ENCODE measurements around the gene FAM90A1.
"Not testable (repeated sequence)": the region's sequence is repeated elsewhere in the genome, so short reads cannot be mapped to it uniquely, and the experiment has no call there.

DNA sequence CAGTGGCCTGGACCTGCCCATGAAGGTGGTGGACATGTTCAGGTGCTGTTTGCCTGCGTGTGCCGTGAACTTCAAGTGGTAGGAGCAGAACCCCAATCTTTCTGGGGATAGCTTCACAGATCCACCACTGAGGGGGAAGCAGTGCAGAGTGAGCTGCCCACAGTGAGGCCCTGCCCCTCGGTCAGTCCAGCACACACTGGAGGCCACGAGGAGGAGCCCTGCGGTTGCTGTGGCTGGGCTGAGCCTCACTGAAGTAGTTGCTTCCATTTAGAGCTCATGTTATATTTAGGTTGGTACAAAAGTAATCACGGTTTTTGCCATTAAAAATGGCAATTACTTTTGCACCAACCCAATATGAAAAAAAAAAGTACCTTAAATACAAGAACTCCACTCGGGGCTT, 2.1 kb upstream of the FAM90A1 start:
- TF ChIP-seq, protein P1, sequence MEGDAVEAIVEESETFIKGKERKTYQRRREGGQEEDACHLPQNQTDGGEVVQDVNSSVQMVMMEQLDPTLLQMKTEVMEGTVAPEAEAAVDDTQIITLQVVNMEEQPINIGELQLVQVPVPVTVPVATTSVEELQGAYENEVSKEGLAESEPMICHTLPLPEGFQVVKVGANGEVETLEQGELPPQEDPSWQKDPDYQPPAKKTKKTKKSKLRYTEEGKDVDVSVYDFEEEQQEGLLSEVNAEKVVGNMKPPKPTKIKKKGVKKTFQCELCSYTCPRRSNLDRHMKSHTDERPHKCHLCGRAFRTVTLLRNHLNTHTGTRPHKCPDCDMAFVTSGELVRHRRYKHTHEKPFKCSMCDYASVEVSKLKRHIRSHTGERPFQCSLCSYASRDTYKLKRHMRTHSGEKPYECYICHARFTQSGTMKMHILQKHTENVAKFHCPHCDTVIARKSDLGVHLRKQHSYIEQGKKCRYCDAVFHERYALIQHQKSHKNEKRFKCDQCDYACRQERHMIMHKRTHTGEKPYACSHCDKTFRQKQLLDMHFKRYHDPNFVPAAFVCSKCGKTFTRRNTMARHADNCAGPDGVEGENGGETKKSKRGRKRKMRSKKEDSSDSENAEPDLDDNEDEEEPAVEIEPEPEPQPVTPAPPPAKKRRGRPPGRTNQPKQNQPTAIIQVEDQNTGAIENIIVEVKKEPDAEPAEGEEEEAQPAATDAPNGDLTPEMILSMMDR (IDR thresholded peaks at IDR 0.05; ENCODE audit: borderline replicate concordance, extremely low read depth, low read length, poor library complexity, severe bottlenecking) = not testable (repeated sequence)
- TF ChIP-seq EZH2 (IDR thresholded peaks at IDR 0.05; ENCODE audit: borderline replicate concordance, low read depth, low read length, severe bottlenecking) = not testable (repeated sequence)

Data from DND-41 (cell line).